Measurements from ENCODE around the gene RNF34. TPM values are rescaled to one million over a fixed set of nuclear protein-coding genes. Genes with fewer than 3 reads are reported as not detected.
A peak's percentile ranks its signal among the peaks of the same experiment; 100 is the strongest.
"Not testable (repeated sequence)": the region's sequence is repeated elsewhere in the genome, so short reads cannot be mapped to it uniquely, and the experiment has no call there.

RNF34 gene
- polyA plus RNA-seq, 4 donors: 29.7 to 39.0 (median 31.8) TPM

DNA sequence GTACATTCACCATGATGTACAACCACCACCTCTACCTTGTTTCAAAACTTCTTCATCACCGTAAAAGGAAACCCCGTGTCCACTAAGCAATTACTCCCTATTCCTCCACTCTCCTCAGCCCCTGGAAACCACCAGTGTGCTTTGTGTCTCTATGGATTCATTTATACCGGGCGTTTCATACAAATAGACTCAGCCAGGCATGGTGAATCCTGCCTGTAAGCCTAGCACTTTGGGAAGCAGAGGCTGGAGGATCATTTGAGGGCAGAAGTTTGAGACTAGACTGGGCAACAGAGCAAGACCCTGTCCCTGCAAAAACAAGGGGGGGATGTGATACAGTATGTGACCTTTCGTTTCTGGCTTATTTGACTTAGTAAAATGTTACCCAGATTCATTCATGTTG lies 21.2 kb upstream of the RNF34 start:
- Histone ChIP-seq H3K4me1 (ENCODE audit: control insufficient read depth in 3 of 3, insufficient read depth in 2 of 3, low read depth in 1 of 3, low read length in 2 of 3) (peaks cover 0 to 14% (median 0%) of the 10 kb centered on the region in 3 donors), H3K9me3 (ENCODE audit: control insufficient read depth in 2 of 2, insufficient read depth in 1 of 2, low read depth in 1 of 2, low read length in 1 of 2) (no peaks in the 10 kb centered on the region), H3K27me3 (ENCODE audit: control insufficient read depth in 3 of 3, insufficient read depth in 3 of 3, low read length in 3 of 3) (no peaks in the 10 kb centered on the region), H3K4me3 (ENCODE audit: low read depth in 1 of 3, low read length in 3 of 3) (no peak overlapping the region), H3K36me3 (ENCODE audit: control insufficient read depth in 3 of 3, insufficient read depth in 2 of 3, low read depth in 1 of 3, low read length in 3 of 3) (no peaks in the 10 kb centered on the region), H3K27ac (ENCODE audit: low read depth in 1 of 3, low read length in 2 of 3) (no peak overlapping the region)
- DNase-seq (peak in 1 of 2 donors; percentile 7), FAIRE-seq (no peak)
- 69 to 81% (median 69%) methylated on average over 5 of the region's 5 CpGs for WGBS, 3 donors

DNA sequence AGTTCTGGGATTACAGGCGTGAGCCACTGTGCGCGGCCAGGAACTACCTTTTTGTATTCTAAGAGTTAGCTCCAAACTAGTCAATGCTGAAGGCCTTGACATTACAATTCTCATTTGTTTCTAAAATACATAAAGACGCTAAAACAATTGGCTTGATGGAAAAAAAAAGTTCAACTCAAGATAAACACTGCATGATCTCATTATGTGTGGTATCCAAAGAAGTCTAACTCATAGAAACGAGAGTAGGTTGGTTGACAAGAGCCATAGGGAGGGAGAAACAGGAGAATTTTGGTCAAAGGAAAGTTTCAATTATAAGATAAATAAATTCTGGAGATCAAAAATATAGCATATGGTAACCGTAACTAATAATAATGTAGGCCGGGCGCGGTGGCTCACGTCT lies 20.0 kb upstream of the RNF34 start:
- Histone ChIP-seq H3K9me3 (ENCODE audit: control insufficient read depth in 2 of 2, insufficient read depth in 1 of 2, low read depth in 1 of 2, low read length in 1 of 2) (no peaks in the 10 kb centered on the region), H3K4me3 (ENCODE audit: low read depth in 1 of 3, low read length in 3 of 3) (no peak overlapping the region), H3K27me3 (ENCODE audit: control insufficient read depth in 3 of 3, insufficient read depth in 3 of 3, low read length in 3 of 3) (no peaks in the 10 kb centered on the region), H3K27ac (ENCODE audit: low read depth in 1 of 3, low read length in 2 of 3) (no peak overlapping the region), H3K36me3 (ENCODE audit: control insufficient read depth in 3 of 3, insufficient read depth in 2 of 3, low read depth in 1 of 3, low read length in 3 of 3) (no peaks in the 10 kb centered on the region), H3K4me1 (ENCODE audit: control insufficient read depth in 3 of 3, insufficient read depth in 2 of 3, low read depth in 1 of 3, low read length in 2 of 3) (peaks cover 0 to 14% (median 0%) of the 10 kb centered on the region in 3 donors)
- WGBS, 3 donors: 86 to 90% (median 89%) methylated on average over 10 of the region's 10 CpGs
- no peak for DNase-seq
- FAIRE-seq: no peak

DNA sequence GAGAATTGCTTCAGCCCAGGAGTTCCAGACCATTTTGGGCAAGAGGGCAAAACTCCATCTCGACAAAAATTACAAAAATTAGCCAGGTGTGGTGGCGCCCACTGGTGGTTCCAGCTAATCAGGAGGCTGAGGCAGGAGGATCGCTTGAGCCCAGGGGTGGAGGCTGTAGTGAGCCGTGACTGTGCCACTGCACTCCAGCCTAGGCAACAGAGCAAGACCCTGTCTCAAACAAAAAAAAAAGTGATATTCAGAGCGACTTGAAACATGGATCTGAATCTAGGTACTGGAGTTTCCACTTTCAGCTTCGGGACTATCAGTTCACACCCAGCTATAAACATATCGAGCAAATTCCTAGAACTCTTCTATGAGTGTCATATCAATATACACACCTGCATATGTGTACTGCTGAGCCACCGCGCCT lies 16.3 kb upstream of the RNF34 start:
- Histone ChIP-seq H3K27me3 (ENCODE audit: control insufficient read depth in 3 of 3, insufficient read depth in 3 of 3, low read length in 3 of 3) (no peaks in the 10 kb centered on the region), H3K4me1 (ENCODE audit: control insufficient read depth in 3 of 3, insufficient read depth in 2 of 3, low read depth in 1 of 3, low read length in 2 of 3) (peaks cover 0 to 5% (median 0%) of the 10 kb centered on the region in 3 donors), H3K4me3 (ENCODE audit: low read depth in 1 of 3, low read length in 3 of 3) (no peak overlapping the region), H3K36me3 (ENCODE audit: control insufficient read depth in 3 of 3, insufficient read depth in 2 of 3, low read depth in 1 of 3, low read length in 3 of 3) (no peaks in the 10 kb centered on the region), H3K27ac (ENCODE audit: low read depth in 1 of 3, low read length in 2 of 3) (peak overlapping the region; percentile 24 to 69 (median 36)), H3K9me3 (ENCODE audit: control insufficient read depth in 2 of 2, insufficient read depth in 1 of 2, low read depth in 1 of 2, low read length in 1 of 2) (no peaks in the 10 kb centered on the region)
- FAIRE-seq (no peak), DNase-seq (peak; percentile 61 to 82)
- WGBS, 3 donors: 22 to 76% (median 44%) methylated on average over 9 of the region's 9 CpGs

DNA sequence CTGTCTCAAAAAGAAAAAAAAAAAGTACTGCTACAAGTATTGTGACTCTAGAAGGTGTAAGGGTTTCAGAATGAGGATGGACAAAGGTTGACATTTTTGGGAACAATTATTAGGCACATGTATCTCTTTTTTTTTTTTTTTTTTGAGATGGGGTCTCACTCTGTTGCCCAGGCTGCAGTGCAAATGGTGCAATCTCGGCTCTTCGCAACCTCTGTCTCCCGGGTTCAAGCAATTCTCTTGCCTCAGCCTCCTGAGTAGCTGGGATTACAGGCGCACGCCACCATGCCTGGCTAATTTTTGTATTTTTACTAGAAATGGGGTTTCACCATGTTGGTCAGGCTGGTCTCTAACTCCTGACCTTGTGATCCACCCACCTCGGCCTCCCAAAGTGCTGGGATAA lies 15.0 kb upstream of the RNF34 start:
- not testable (repeated sequence) for FAIRE-seq; H3K4me1 ChIP-seq (ENCODE audit: control insufficient read depth in 3 of 3, insufficient read depth in 2 of 3, low read depth in 1 of 3, low read length in 2 of 3); H3K4me3 ChIP-seq (ENCODE audit: low read depth in 1 of 3, low read length in 3 of 3); H3K9me3 ChIP-seq (ENCODE audit: control insufficient read depth in 2 of 2, insufficient read depth in 1 of 2, low read depth in 1 of 2, low read length in 1 of 2); H3K36me3 ChIP-seq (ENCODE audit: control insufficient read depth in 3 of 3, insufficient read depth in 2 of 3, low read depth in 1 of 3, low read length in 3 of 3); H3K27me3 ChIP-seq (ENCODE audit: control insufficient read depth in 3 of 3, insufficient read depth in 3 of 3, low read length in 3 of 3); H3K27ac ChIP-seq (ENCODE audit: low read depth in 1 of 3, low read length in 2 of 3); DNase-seq
- WGBS, 3 donors: 74 to 75% (median 75%) methylated on average over 6 of the region's 6 CpGs

DNA sequence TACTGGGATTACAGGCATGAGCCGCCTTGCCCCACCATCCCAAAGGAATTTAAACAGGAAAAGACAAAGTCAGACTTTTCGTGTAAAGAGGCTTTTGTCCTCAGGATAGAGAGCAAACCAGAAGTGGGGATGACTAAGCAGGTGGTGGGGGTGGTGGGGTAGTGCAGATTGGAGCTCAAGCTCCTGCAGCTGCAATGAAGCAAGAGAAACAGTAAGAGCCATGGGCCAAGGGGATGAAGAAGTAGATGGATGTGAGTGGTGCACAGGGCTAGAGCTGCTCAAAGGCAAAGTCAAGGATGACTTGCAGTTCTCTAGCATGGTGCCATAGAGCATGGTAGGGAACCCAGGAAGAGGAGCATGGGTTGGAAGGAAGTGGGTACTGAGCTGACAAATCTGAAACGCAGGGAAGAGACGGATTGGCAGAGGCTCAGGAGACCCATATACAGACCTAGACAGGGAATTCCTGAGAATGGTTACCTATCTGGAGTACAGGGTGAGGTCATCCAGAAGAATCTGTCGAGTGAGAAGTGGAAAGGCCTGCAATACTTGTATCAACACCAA lies 11.4 kb upstream of the RNF34 start:
- DNase-seq: no peak
- H3K27me3 ChIP-seq (ENCODE audit: control insufficient read depth in 3 of 3, insufficient read depth in 3 of 3, low read length in 3 of 3): no peaks in the 10 kb centered on the region
- no peaks in the 10 kb centered on the region for H3K9me3 ChIP-seq (ENCODE audit: control insufficient read depth in 2 of 2, insufficient read depth in 1 of 2, low read depth in 1 of 2, low read length in 1 of 2)
- H3K36me3 ChIP-seq (ENCODE audit: control insufficient read depth in 3 of 3, insufficient read depth in 2 of 3, low read depth in 1 of 3, low read length in 3 of 3): no peaks in the 10 kb centered on the region
- H3K4me1 ChIP-seq (ENCODE audit: control insufficient read depth in 3 of 3, insufficient read depth in 2 of 3, low read depth in 1 of 3, low read length in 2 of 3): peaks cover 0 to 2% (median 0%) of the 10 kb centered on the region in 3 donors
- H3K27ac ChIP-seq (ENCODE audit: low read depth in 1 of 3, low read length in 2 of 3): no peak overlapping the region
- FAIRE-seq: no peak
- H3K4me3 ChIP-seq (ENCODE audit: low read depth in 1 of 3, low read length in 3 of 3): no peak overlapping the region
- WGBS, 3 donors: 70 to 78% (median 73%) methylated on average over 5 of the region's 5 CpGs

DNA sequence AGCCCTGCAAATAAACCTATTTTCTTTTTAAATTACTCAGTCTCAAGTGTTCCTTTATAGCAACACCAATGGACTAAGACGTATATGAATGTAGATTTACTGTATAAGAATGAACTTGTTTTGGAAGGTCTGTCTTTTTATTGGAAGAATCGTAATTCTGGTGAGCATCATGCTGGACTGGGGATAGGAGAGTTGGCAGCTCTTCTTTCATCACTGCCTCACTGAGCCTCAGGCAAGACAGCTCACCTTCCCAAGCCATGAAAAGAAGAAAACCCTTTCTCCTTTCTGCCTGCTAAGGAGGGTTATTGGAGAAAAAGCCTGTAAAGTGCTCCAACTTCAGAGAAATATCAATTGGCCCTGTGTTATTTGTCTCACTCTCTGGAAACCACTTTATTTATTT lies 9.1 kb upstream of the RNF34 start:
- DNase-seq (no peak), FAIRE-seq (no peak)
- Histone ChIP-seq H3K27ac (ENCODE audit: low read depth in 1 of 3, low read length in 2 of 3) (no peak overlapping the region), H3K36me3 (ENCODE audit: control insufficient read depth in 3 of 3, insufficient read depth in 2 of 3, low read depth in 1 of 3, low read length in 3 of 3) (peaks cover 0 to 2% (median 0%) of the 10 kb centered on the region in 3 donors), H3K27me3 (ENCODE audit: control insufficient read depth in 3 of 3, insufficient read depth in 3 of 3, low read length in 3 of 3) (no peaks in the 10 kb centered on the region), H3K4me3 (ENCODE audit: low read depth in 1 of 3, low read length in 3 of 3) (no peak overlapping the region), H3K9me3 (ENCODE audit: control insufficient read depth in 2 of 2, insufficient read depth in 1 of 2, low read depth in 1 of 2, low read length in 1 of 2) (no peaks in the 10 kb centered on the region), H3K4me1 (ENCODE audit: control insufficient read depth in 3 of 3, insufficient read depth in 2 of 3, low read depth in 1 of 3, low read length in 2 of 3) (no peaks in the 10 kb centered on the region)
- WGBS, 3 donors: 88 to 94% (median 90%) methylated on average over 2 of the region's 2 CpGs

DNA sequence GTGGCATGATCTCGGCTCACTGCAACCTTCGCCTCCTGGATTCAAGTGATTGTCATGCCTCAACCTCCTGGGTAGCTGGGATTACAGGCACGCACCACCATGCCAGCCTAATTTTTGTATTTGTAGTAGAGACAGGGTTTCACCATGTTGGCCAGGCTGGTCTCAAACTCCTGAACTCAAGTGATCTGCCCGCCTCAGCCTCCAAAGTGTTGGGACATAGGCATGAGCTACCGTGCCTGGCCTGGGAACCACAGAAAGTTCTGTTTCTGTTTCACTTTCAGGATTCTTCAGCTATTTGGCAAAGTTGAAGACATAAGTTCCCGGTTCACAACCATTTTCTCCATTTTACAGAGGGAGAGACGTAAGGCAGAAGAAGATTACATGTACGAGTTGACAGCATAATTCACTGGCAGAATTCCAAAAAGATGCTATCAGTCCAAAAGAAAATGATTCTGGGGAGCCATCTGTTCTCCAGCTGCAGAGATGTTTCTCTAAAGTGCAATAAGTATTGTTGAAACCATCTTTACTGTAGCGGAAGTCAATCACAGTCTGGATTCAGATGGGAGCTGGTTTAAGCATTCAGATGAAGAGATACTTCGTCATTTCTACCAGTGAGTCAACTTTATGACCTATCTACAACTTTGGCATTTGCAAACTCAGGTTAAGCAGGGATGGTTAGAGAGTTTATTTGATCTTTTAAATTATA lies 8.1 kb upstream of the RNF34 start:
- WGBS, 3 donors: 34 to 38% (median 36%) methylated on average over 10 of the region's 10 CpGs
- peak overlapping the region; percentile 25 to 62 (median 48) for H3K27ac ChIP-seq (ENCODE audit: low read depth in 1 of 3, low read length in 2 of 3)
- H3K4me3 ChIP-seq (ENCODE audit: low read depth in 1 of 3, low read length in 3 of 3): no peak overlapping the region
- no peaks in the 10 kb centered on the region for H3K27me3 ChIP-seq (ENCODE audit: control insufficient read depth in 3 of 3, insufficient read depth in 3 of 3, low read length in 3 of 3)
- FAIRE-seq (no peak), DNase-seq (peak; percentile 48 to 72)
- no peaks in the 10 kb centered on the region for H3K4me1 ChIP-seq (ENCODE audit: control insufficient read depth in 3 of 3, insufficient read depth in 2 of 3, low read depth in 1 of 3, low read length in 2 of 3)
- peaks cover 0 to 2% (median 0%) of the 10 kb centered on the region in 3 donors for H3K36me3 ChIP-seq (ENCODE audit: control insufficient read depth in 3 of 3, insufficient read depth in 2 of 3, low read depth in 1 of 3, low read length in 3 of 3)
- H3K9me3 ChIP-seq (ENCODE audit: control insufficient read depth in 2 of 2, insufficient read depth in 1 of 2, low read depth in 1 of 2, low read length in 1 of 2): no peaks in the 10 kb centered on the region

DNA sequence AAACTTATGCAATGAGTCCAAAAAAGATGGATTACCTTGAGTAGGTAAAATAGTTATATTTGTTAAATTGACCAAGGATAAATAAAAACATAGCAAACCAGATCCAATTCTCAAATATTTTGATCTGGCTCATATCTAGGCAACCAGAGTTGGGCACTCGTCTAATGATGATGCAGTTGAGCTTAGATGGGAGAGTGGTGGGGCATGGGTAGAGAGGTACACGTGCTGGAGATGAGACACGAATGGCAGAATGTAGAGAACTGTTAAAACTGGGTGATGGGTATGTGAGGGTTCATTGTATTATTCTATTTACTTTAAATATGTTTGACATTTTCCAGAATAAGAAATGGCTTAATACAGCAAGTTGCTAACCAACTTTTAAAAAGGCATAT lies 7.6 kb upstream of the RNF34 start:
- H3K27ac ChIP-seq (ENCODE audit: low read depth in 1 of 3, low read length in 2 of 3): peak overlapping the region in 1 of 3 donors; percentile 25
- no peaks in the 10 kb centered on the region for H3K27me3 ChIP-seq (ENCODE audit: control insufficient read depth in 3 of 3, insufficient read depth in 3 of 3, low read length in 3 of 3)
- no peaks in the 10 kb centered on the region for H3K4me1 ChIP-seq (ENCODE audit: control insufficient read depth in 3 of 3, insufficient read depth in 2 of 3, low read depth in 1 of 3, low read length in 2 of 3)
- FAIRE-seq: no peak
- peaks cover 0 to 2% (median 0%) of the 10 kb centered on the region in 3 donors for H3K36me3 ChIP-seq (ENCODE audit: control insufficient read depth in 3 of 3, insufficient read depth in 2 of 3, low read depth in 1 of 3, low read length in 3 of 3)
- no peaks in the 10 kb centered on the region for H3K9me3 ChIP-seq (ENCODE audit: control insufficient read depth in 2 of 2, insufficient read depth in 1 of 2, low read depth in 1 of 2, low read length in 1 of 2)
- 85 to 97% (median 88%) methylated on average over 3 of the region's 3 CpGs for WGBS, 3 donors
- H3K4me3 ChIP-seq (ENCODE audit: low read depth in 1 of 3, low read length in 3 of 3): no peak overlapping the region
- DNase-seq: no peak
